ENCODE data around the gene CAP1.

DNA sequence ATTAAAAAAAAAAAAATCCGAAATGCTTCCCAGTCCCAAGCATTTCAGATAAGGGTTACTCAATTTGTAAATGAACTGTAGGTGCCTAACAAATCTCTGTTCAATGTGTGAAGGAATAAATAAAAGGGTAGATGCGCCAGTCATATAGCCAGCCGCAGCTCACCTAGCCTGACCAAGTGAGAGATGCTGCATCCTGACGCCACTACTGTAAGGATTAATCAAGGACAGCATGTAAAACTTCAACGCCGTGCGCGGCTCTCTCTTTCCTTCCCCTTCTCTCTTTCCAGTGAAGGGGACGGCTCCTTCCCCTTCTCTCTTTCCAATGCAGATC, 56.1 kb downstream of the CAP1 start:
- TF ChIP-seq EP300 (IDR thresholded peaks at IDR 0.05; ENCODE audit: borderline replicate concordance) (no peak), REST (IDR thresholded peaks at IDR 0.05; ENCODE audit: low read depth) (no peak), RAD21 (IDR thresholded peaks at IDR 0.05; ENCODE audit: low read depth) (no peak), ZBTB7A (IDR thresholded peaks at IDR 0.05; ENCODE audit: low read depth) (no peak), MAX (IDR thresholded peaks at IDR 0.05) (no peak), EGR1 (IDR thresholded peaks at IDR 0.05) (no peak)

Data from Ishikawa (cell line).